ENCODE data around the gene ZNF23.

Gene ZNF23

GRCh38 chr16:71476457-71477124, 14.5 kb upstream of the ZNF23 start:
- Histone ChIP-seq H3K27ac (no peak overlapping the region), H3K4me3 (no peak overlapping the region)
- no peak for TF ChIP-seq Cebpa-rat (IDR thresholded peaks at IDR 0.05)

GRCh38 chr16:71474864-71475263, 12.8 kb upstream of the ZNF23 start:
- Histone ChIP-seq H3K4me1 (no peaks in the 10 kb centered on the region), H3K4me3 (no peak overlapping the region), H3K36me3 (peaks cover 14 to 72% (median 39%) of the 10 kb centered on the region in 11 experiments; a peak in 20 of 22 replicates), H4K20me1 (peaks cover 0 to 10% (median 0%) of the 10 kb centered on the region in 11 experiments; a peak in 3 of 22 replicates), H3K9ac (no peak overlapping the region), H3K9me3 (replicated peaks in 1 of 11) (no peaks in the 10 kb centered on the region), H3K27me3 (no peaks in the 10 kb centered on the region), H3K4me2 (no peak overlapping the region), H3K27ac (no peak overlapping the region)
- no peak for TF ChIP-seq Cebpa-rat (IDR thresholded peaks at IDR 0.05)

More at GRCh38 chr16:71476457-71477124, 14.5 kb upstream of the ZNF23 start:
- H3K36me3 ChIP-seq: peaks cover 14 to 68% (median 39%) of the 10 kb centered on the region in 11 experiments; a peak in 20 of 22 replicates
- H4K20me1 ChIP-seq: peaks cover 0 to 10% (median 0%) of the 10 kb centered on the region in 11 experiments; a peak in 3 of 22 replicates
- no peaks in the 10 kb centered on the region for H3K9me3 ChIP-seq (replicated peaks in 1 of 11)
- no peak overlapping the region for H3K9ac ChIP-seq
- H3K4me2 ChIP-seq: no peak overlapping the region
- H3K27me3 ChIP-seq: no peaks in the 10 kb centered on the region
- peaks cover 4 to 12% (median 6%) of the 10 kb centered on the region in 10 experiments; a peak in 15 of 20 replicates for H3K4me1 ChIP-seq

- TF ChIP-seq Cebpa-rat (IDR thresholded peaks at IDR 0.05): no peak
- Histone ChIP-seq H3K27ac (no peak overlapping the region), H3K9me3 (replicated peaks in 1 of 11) (no peaks in the 10 kb centered on the region), H4K20me1 (peaks cover 0 to 10% (median 0%) of the 10 kb centered on the region in 11 experiments; a peak in 3 of 22 replicates), H3K27me3 (no peaks in the 10 kb centered on the region), H3K9ac (no peak overlapping the region), H3K4me2 (no peak overlapping the region), H3K4me3 (no peak overlapping the region), H3K36me3 (peaks cover 14 to 72% (median 39%) of the 10 kb centered on the region in 11 experiments; a peak in 20 of 22 replicates), H3K4me1 (no peaks in the 10 kb centered on the region)
Observed at GRCh38 chr16:71473891-71474290, 11.8 kb upstream of the ZNF23 start.

- Histone ChIP-seq H3K27ac (no peak overlapping the region), H3K4me1 (no peaks in the 10 kb centered on the region), H3K36me3 (peaks cover 14 to 63% (median 30%) of the 10 kb centered on the region in 11 experiments; a peak in 19 of 22 replicates), H4K20me1 (peaks cover 0 to 10% (median 0%) of the 10 kb centered on the region in 11 experiments; a peak in 3 of 22 replicates), H3K9ac (no peak overlapping the region), H3K9me3 (replicated peaks in 1 of 11) (no peaks in the 10 kb centered on the region), H3K4me3 (no peak overlapping the region), H3K27me3 (no peaks in the 10 kb centered on the region), H3K4me2 (no peak overlapping the region)
- TF ChIP-seq Cebpa-rat (IDR thresholded peaks at IDR 0.05): no peak
Observed at GRCh38 chr16:71472931-71473330, 10.9 kb upstream of the ZNF23 start.

GRCh38 chr16:71472051-71472450, 10.0 kb upstream of the ZNF23 start:
- no peak overlapping the region for H3K9ac ChIP-seq
- no peak overlapping the region for H3K4me3 ChIP-seq
- no peaks in the 10 kb centered on the region for H3K4me1 ChIP-seq
- no peaks in the 10 kb centered on the region for H3K9me3 ChIP-seq (replicated peaks in 1 of 11)
- peaks cover 0 to 10% (median 0%) of the 10 kb centered on the region in 11 experiments; a peak in 3 of 22 replicates for H4K20me1 ChIP-seq
- H3K4me2 ChIP-seq: no peak overlapping the region
- no peak overlapping the region for H3K27ac ChIP-seq
- peaks cover 12 to 54% (median 21%) of the 10 kb centered on the region in 11 experiments; a peak in 17 of 22 replicates for H3K36me3 ChIP-seq
- H3K27me3 ChIP-seq: no peaks in the 10 kb centered on the region
- TF ChIP-seq Cebpa-rat (IDR thresholded peaks at IDR 0.05): no peak

GRCh38 chr16:71467810-71468209, 5.8 kb upstream of the ZNF23 start:
- Histone ChIP-seq H3K4me1 (0 out of 20 replicates have a peak, but pooled peaks cover 0 to 1% (median 0%) of the 10 kb centered on the region in 10 experiments), H3K9ac (no peak overlapping the region), H3K4me2 (no peak overlapping the region), H3K27me3 (no peaks in the 10 kb centered on the region), H4K20me1 (peaks cover 0 to 6% (median 0%) of the 10 kb centered on the region in 11 experiments; a peak in 1 of 22 replicates), H3K4me3 (no peak overlapping the region), H3K36me3 (peaks cover 0 to 14% (median 0%) of the 10 kb centered on the region in 11 experiments; a peak in 2 of 22 replicates), H3K9me3 (replicated peaks in 1 of 11) (no peaks in the 10 kb centered on the region), H3K27ac (no peak overlapping the region)
- no peak for TF ChIP-seq Cebpa-rat (IDR thresholded peaks at IDR 0.05)

GRCh38 chr16:71464231-71464630, 2.2 kb upstream of the ZNF23 start:
- no peak for TF ChIP-seq Cebpa-rat (IDR thresholded peaks at IDR 0.05)
- Histone ChIP-seq H3K4me3 (no peak overlapping the region), H3K4me2 (no peak overlapping the region), H4K20me1 (peaks cover 0 to 2% (median 0%) of the 10 kb centered on the region in 11 experiments; a peak in 1 of 22 replicates), H3K36me3 (peaks cover 0 to 1% (median 0%) of the 10 kb centered on the region in 11 experiments; a peak in 2 of 22 replicates), H3K9me3 (replicated peaks in 1 of 11) (no peaks in the 10 kb centered on the region), H3K9ac (no peak overlapping the region), H3K27me3 (no peaks in the 10 kb centered on the region), H3K27ac (no peak overlapping the region), H3K4me1 (peaks cover 14 to 21% (median 15%) of the 10 kb centered on the region in 10 experiments)

- H3K27me3 ChIP-seq: no peaks in the 10 kb centered on the region
- peaks cover 0 to 16% (median 6%) of the 10 kb centered on the region in 11 experiments; a peak in 6 of 22 replicates for H4K20me1 ChIP-seq
- peak overlapping the region; percentile 74 to 94 (median 81); a peak in 19 of 20 replicates for H3K4me3 ChIP-seq
- H3K4me2 ChIP-seq: peak overlapping the region; percentile 78 to 99 (median 94)
- H3K36me3 ChIP-seq: peaks cover 7 to 18% (median 11%) of the 10 kb centered on the region in 11 experiments; a peak in 20 of 22 replicates
- peak overlapping the region in 3 of 11 experiments; percentile 76 to 91 (median 88); a peak in 4 of 22 replicates for H3K27ac ChIP-seq
- no peak for TF ChIP-seq Cebpa-rat (IDR thresholded peaks at IDR 0.05)
- H3K9me3 ChIP-seq (replicated peaks in 1 of 11): no peaks in the 10 kb centered on the region
- peaks cover 14 to 21% (median 15%) of the 10 kb centered on the region in 10 experiments for H3K4me1 ChIP-seq
- peak overlapping the region in 8 of 11 experiments; percentile 83 to 91 (median 88); a peak in 9 of 22 replicates for H3K9ac ChIP-seq
Observed at GRCh38 chr16:71460941-71461340, 1.1 kb downstream of the ZNF23 start.

GRCh38 chr16:71460236-71460635, 1.8 kb downstream of the ZNF23 start:
- Histone ChIP-seq H3K9me3 (replicated peaks in 1 of 11) (no peaks in the 10 kb centered on the region; a peak in 1 of 22 replicates), H3K36me3 (peaks cover 14 to 25% (median 18%) of the 10 kb centered on the region in 11 experiments), H4K20me1 (peaks cover 0 to 16% (median 6%) of the 10 kb centered on the region in 11 experiments; a peak in 6 of 22 replicates), H3K4me3 (no peak overlapping the region), H3K4me1 (peaks cover 14 to 21% (median 15%) of the 10 kb centered on the region in 10 experiments), H3K27me3 (no peaks in the 10 kb centered on the region), H3K27ac (no peak overlapping the region), H3K4me2 (peak overlapping the region in 6 of 11 experiments; percentile 80 to 99 (median 94); a peak in 8 of 22 replicates), H3K9ac (no peak overlapping the region)
- TF ChIP-seq Cebpa-rat (IDR thresholded peaks at IDR 0.05): no peak

All from BLaER1 treated with 17β-estradiol and CSF1 and Interleukin-3, amounts not matched to agents 10 nM and 100 nM (cell line).